Omental fat pad (tissue), 4 donors: ENCODE data around the gene PRAMEF14. TPM values are rescaled to one million over a fixed set of nuclear protein-coding genes. Genes with fewer than 3 reads are reported as not detected.
"Not testable (repeated sequence)": the region's sequence is repeated elsewhere in the genome, so short reads cannot be mapped to it uniquely, and the experiment has no call there.

Source experiments
- ATAC-seq: fragments of 150-250 bp; one replicate; pipeline ENCODE4 v1.9.1; 2016; ENCODE audit warnings: mild to moderate bottlenecking, moderate library complexity; ENCODE audit not compliant: low FRiP score
- DNase-seq: peaks from one replicate; pipeline ENCODE4 v3.0.0-alpha.2; 2019; ENCODE audit warnings: low spot score
- total RNA-seq, 4 donors: library from RNA; depleted of rRNA; stranded (reverse); fragments of >200 nt; gene quantifications; one replicate each; pipeline ENCODE4 v1.1.0, GENCODE V29; 2016

Gene PRAMEF14
- total RNA-seq, 4 donors from 2014 or later: not detected

DNA sequence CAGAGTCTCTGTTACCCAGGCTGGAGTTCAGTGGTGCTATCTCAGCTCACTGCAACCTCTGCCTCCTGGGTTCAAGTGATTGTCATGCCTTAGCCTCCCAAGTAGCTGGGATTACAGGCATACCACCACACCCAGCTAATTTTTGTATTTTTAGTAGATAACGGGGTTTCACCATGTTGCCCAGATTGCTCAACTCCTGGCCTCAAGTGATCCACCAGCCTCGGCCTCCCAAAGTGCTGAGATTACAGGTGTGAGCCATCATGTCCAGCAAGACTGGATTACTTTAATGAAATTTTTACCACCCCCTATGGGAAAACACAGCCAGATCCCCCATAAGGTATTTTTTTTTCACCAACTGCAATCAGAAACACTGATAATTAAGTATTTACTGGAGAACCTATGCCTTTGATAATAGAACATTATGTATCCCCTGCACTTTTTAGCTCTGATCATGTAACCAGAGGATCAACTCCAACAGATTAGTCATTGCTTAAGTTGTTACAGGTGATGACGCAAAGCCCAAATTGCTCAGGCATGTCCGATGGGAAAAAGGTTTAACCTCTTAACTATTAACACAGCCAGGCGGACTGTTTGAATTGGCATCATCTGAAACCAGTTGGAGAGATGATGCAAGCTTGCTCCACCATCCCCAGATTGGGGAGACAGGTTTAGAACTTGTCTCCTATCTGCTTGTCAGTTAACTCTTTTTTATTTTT lies 49.6 kb downstream of the PRAMEF14 start:
- not testable (repeated sequence) for ATAC-seq, DNase-seq

Other genes with a start within 250 kb of the PRAMEF14 start
- gene HNRNPCL2, start 230.3 kb downstream of the PRAMEF14 start, total RNA-seq: not detected
- gene PRAMEF26, start 191.1 kb downstream of the PRAMEF14 start, total RNA-seq: not detected
- not detected for gene HNRNPCL4, start 181.5 kb downstream of the PRAMEF14 start, total RNA-seq
- not detected for gene PRAMEF9, start 175.3 kb downstream of the PRAMEF14 start, total RNA-seq
- gene PRAMEF13, start 145.7 kb downstream of the PRAMEF14 start, total RNA-seq: not detected
- not detected for gene PRAMEF18, start 121.0 kb downstream of the PRAMEF14 start, total RNA-seq
- not detected for gene PRAMEF5, start 92.9 kb downstream of the PRAMEF14 start, total RNA-seq
- not detected for gene PRAMEF8, start 62.0 kb downstream of the PRAMEF14 start, total RNA-seq
- gene PRAMEF33, start 43.6 kb downstream of the PRAMEF14 start, total RNA-seq: not detected
- not detected for gene PRAMEF15, start 31.6 kb downstream of the PRAMEF14 start, total RNA-seq
- gene PRAMEF19, start 24.8 kb upstream of the PRAMEF14 start, total RNA-seq: not detected
- not detected for gene PRAMEF17, start 42.5 kb upstream of the PRAMEF14 start, total RNA-seq
- gene PRAMEF20, start 63.3 kb upstream of the PRAMEF14 start, total RNA-seq: not detected
- gene LRRC38, start 166.9 kb upstream of the PRAMEF14 start, total RNA-seq: under 1 TPM in 2 of 4 donors, not detected in 2; 0.48 to 0.56 TPM
- 100 to 1,000 TPM in 1 of 4 donors, 10 to 100 TPM in 3; 29.9 to 182 (median 70.1) TPM for gene PDPN, start 236.7 kb upstream of the PRAMEF14 start, total RNA-seq